ENCODE data around the gene DHX58. TPM values are rescaled to one million over a fixed set of nuclear protein-coding genes. Genes with fewer than 3 reads are reported as not detected.

Gene DHX58
- total and polyA plus RNA-seq, 10 of the 15 experiments (the other 5 are each of a cell fraction or from before 2014, with no cell fraction given): 3.5 to 69.8 (median 16.4) TPM

DNA sequence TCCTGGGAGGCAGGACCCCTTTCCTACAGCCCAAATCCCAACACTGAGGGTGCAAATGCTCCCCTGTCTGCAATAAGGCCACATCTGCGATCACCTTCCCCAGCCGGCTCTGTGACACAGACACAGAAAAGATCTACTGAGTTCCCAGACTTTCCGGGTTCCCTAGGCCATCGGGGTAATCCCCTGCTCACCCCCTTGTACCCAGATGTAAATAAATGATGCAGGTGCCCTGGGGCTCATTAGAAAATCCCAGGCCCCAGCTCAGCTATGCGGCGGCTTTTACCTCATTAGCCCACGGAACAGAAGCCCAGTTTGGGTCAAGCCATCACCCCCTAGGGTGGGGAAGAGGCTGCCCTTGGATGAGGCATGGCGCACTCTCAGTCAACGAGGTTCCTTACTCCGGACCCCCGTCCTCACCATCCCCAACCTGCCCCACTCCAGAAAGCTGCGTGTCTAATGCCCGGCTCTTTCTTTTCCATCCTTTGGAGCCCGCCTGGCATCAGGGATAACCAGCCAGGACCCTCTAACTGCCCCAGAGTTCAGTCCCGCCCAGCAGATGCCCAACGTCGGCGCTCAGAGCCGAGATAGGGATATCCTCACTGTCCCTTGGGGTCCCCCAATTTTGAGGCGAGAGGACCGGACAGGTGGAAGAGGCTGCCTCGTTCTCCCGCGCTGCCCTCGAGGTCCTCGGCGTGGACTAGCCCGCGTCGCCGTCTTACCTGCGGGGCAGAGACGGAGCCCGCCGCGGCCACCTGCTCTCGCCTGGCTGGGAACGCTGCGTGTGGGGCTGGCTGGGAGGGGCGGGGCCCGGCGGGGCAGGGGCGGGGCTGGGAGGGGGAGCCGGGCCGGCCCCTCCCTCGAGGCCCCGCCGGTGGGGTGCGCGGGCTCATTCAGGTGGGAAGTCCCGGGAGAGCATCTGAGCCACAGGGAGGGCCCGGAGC, 14.6 kb downstream of the DHX58 start, which contains the start of gene ZNF385C:
TSS of gene ZNF385C (minus strand) at position 783 of the 941 bp plus-strand sequence. CDS start 35,417 bp downstream, outside the sequence.
- in situ Hi-C loops (cut with MboI) (no loop called here), intact Hi-C loops (cut with micrococcal nuclease; ENCODE audit: unreplicated experiment) (no loop called here)
- ChIA-PET SMC1A (ENCODE audit: uncharacterized antibody, unreplicated experiment) (interaction anchor here (1.2 to 1.3 kb wide), 2 partner anchors 15 to 133 kb away, joined by 4 to 7 read pairs; partner anchors contain the start of gene DHX58), POLR2A (interaction anchor here (1.1 to 1.4 kb wide), 2 partner anchors 11 to 14 kb away, joined by 3 read pairs; partner anchors contain the start of gene DHX58), CTCF (interaction anchor here (0.7 to 2.1 kb wide), 11 partner anchors 9 to 135 kb away, joined by 3 to 7 read pairs (median 3); partner anchors contain the start of gene KCNH4), RAD21 (ENCODE audit: unreplicated experiment) (interaction anchor here (0.5 to 1.7 kb wide), 5 partner anchors 29 to 553 kb away, joined by 3 to 4 read pairs (median 3); partner anchors contain the start of gene ODAD4)
- BruUV-seq (replicated peaks): no TSS peak
- Histone ChIP-seq H3K9me3 (replicated peaks; ENCODE audit: control insufficient read depth, insufficient read depth, low read length) (no peaks in the 10 kb centered on the region), H2AFZ (ENCODE audit: control insufficient read depth, low read depth, low read length) (peak within 1 kb of the TSS; percentile 51), H3K27ac (ENCODE audit: control insufficient read depth, insufficient read depth) (no peak within 1 kb of the TSS), H3K4me2 (ENCODE audit: control insufficient read depth, insufficient read depth) (peak within 1 kb of the TSS; percentile 36), H4K20me1 (ENCODE audit: control insufficient read depth, insufficient read depth) (0 out of 2 replicates have a peak, but pooled peaks cover 3% of the 10 kb centered on the region), H3K27me3 (replicated peaks in 1 of 2; ENCODE audit: control insufficient read depth in 2 of 2, insufficient read depth in 2 of 2, low read length in 1 of 2) (peaks cover 1 to 6% of the 10 kb centered on the region in 2 experiments; a peak in 1 of 4 replicates), H3K79me2 (ENCODE audit: control insufficient read depth, insufficient read depth, low read length) (no peaks in the 10 kb centered on the region), H3K4me1 (ENCODE audit: control insufficient read depth, insufficient read depth, low read length) (peaks cover 5% of the 10 kb centered on the region), H3K4me3 (no peak within 1 kb of the TSS; the same call in 1 of the 2 replicates), H3K9ac (ENCODE audit: control insufficient read depth, insufficient read depth, low read length) (no peak within 1 kb of the TSS; the same call in 1 of the 2 replicates), H3K36me3 (ENCODE audit: control insufficient read depth in 2 of 2, insufficient read depth in 2 of 2, low read length in 1 of 2) (no peaks in the 10 kb centered on the region)
- ATAC-seq (peak; percentile 69), DNase-seq (ENCODE audit: low read depth, low spot score) (no peak), FAIRE-seq (no peak)
- 13% methylated on average over 45 of the region's 52 CpGs for WGBS (ENCODE audit: insufficient coverage, insufficient replicate concordance, low lambda C conversion rate, missing lambda C conversion rate)
- TF ChIP-seq, protein P1, sequence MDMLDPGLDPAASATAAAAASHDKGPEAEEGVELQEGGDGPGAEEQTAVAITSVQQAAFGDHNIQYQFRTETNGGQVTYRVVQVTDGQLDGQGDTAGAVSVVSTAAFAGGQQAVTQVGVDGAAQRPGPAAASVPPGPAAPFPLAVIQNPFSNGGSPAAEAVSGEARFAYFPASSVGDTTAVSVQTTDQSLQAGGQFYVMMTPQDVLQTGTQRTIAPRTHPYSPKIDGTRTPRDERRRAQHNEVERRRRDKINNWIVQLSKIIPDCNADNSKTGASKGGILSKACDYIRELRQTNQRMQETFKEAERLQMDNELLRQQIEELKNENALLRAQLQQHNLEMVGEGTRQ (IDR thresholded peaks at IDR 0.05; ENCODE audit: borderline replicate concordance, low read depth, low read length): no peak
- TF ChIP-seq ZNF622 (IDR thresholded peaks at IDR 0.05): no peak
- no peak for TF ChIP-seq YY1 (IDR thresholded peaks at IDR 0.05; ENCODE audit: low read depth, low read length)
- no peak for TF ChIP-seq SUPT20H (IDR thresholded peaks at IDR 0.05; ENCODE audit: borderline replicate concordance, control insufficient read depth, low read depth, low read length)
- no peak for TF ChIP-seq KAT2A (conservative IDR thresholded peaks at IDR 0.05; ENCODE audit: control insufficient read depth, low read depth, low read length)
- TF ChIP-seq NR2C1 (IDR thresholded peaks at IDR 0.05): no peak
- TF ChIP-seq FOXM1 (IDR thresholded peaks at IDR 0.05; ENCODE audit: low read depth, low read length): no peak
- TF ChIP-seq YBX1 (IDR thresholded peaks at IDR 0.05): no peak
- no peak for TF ChIP-seq PAX5 (IDR thresholded peaks at IDR 0.05; ENCODE audit: borderline replicate concordance, low read depth, low read length)
- TF ChIP-seq POLR2AphosphoS2 (IDR thresholded peaks at IDR 0.05; ENCODE audit: low read depth, low read length): no peak
- no peak for TF ChIP-seq ZNF592 (IDR thresholded peaks at IDR 0.05)
- TF ChIP-seq MTA2 (IDR thresholded peaks at IDR 0.05; ENCODE audit: low read depth): no peak
- TF ChIP-seq NFYA (IDR thresholded peaks at IDR 0.05; ENCODE audit: borderline replicate concordance, low read depth, low read length): no peak
- TF ChIP-seq, protein P2, sequence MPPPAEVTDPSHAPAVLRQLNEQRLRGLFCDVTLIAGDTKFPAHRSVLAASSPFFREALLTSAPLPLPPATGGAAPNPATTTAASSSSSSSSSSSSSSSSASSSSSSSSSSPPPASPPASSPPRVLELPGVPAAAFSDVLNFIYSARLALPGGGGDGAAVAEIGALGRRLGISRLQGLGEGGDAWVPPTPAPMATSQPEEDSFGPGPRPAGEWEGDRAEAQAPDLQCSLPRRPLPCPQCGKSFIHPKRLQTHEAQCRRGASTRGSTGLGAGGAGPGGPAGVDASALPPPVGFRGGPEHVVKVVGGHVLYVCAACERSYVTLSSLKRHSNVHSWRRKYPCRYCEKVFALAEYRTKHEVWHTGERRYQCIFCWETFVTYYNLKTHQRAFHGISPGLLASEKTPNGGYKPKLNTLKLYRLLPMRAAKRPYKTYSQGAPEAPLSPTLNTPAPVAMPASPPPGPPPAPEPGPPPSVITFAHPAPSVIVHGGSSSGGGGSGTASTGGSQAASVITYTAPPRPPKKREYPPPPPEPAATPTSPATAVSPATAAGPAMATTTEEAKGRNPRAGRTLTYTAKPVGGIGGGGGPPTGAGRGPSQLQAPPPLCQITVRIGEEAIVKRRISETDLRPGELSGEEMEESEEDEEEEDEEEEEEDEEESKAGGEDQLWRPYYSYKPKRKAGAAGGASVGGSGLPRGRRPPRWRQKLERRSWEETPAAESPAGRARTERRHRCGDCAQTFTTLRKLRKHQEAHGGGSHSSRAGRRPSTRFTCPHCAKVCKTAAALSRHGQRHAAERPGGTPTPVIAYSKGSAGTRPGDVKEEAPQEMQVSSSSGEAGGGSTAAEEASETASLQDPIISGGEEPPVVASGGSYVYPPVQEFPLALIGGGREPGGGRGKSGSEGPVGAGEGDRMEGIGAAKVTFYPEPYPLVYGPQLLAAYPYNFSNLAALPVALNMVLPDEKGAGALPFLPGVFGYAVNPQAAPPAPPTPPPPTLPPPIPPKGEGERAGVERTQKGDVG (CRISPR knock-in tag; IDR thresholded peaks at IDR 0.05): no peak
